ENCODE data around the gene MRPL45.
"Not testable (repeated sequence)": the region's sequence is repeated elsewhere in the genome, so short reads cannot be mapped to it uniquely, and the experiment has no call there.

Gene MRPL45

DNA sequence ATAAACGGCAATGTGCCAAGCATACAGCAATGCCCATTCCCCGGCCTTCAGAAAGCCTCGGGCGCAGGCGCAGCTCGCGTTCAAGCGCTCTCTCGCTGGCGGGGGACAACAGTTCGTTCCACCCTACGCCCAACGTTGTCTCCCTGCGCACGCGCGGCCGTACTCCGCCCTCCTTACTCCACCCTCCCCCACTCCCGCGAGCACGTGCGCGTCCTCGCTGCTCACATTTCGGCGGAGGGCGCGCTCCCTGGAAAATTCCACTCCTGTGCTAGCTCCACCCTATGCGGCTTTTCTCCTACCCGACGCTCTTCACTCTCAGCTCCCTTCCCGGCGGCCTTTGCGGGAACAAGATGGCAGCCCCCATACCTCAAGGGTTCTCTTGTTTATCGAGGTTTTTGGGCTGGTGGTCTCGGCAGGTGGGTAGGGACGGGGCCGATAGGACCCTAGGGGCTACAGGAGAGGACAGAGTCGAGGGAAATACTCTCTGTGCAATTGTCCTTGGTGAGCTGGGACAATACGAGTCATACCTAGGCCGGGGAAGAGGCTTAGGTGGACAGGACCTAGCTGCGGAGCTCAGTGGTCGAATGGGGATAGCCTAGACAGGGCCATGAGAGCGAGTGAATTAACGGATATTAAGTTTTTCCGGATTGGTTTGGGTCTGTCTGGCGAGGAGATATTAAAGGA is at the start of gene MRPL45:
Gene MRPL45, plus strand, starts transcription at position 335 of the 684 bp plus-strand sequence. Its CDS starts 16 bp downstream, at position 351.
- DNase-seq, result peak; percentile 83 to 94

- not testable (repeated sequence) for DNase-seq
These were observed 43.8 kb upstream of the MRPL45 start for GRCh38 chr17:38253191-38253590.

GRCh38 chr17:38254357-38254756 is 42.6 kb upstream of the MRPL45 start:
- DNase-seq, result not testable (repeated sequence)

GRCh38 chr17:38257013-38257621 is 39.9 kb upstream of the MRPL45 start:
- DNase-seq, result peak; percentile 41 to 81

DNA sequence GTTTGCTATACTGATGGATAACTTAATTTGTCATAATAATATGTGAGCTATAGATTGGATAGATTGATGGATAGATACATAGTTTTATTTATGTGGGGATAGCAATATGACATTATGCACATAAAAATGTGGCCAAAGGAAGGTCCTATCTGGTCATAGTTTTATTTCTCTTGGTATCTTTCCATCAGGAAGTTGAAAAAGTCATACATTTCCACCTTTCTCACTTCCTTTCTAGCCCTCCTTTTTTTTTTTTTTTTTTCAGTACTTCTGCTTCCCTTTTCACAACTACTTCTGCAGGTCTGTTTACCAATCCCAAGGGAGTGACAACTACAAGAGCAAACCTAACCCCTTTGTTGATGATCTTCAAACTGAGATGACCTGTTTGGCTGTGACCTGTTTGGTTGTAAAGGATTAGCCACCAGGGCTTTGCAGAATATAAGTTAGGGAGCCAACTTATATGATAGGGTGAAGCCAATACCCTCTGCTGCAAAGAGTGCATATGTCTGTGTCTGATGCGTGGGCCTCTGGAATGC is 30.9 kb upstream of the MRPL45 start:
- DNase-seq, result not testable (repeated sequence)

GRCh38 chr17:38266571-38266970 is 30.4 kb upstream of the MRPL45 start:
- not testable (repeated sequence) for DNase-seq

GRCh38 chr17:38268138-38268537 is 28.8 kb upstream of the MRPL45 start:
- not testable (repeated sequence) for DNase-seq

DNA sequence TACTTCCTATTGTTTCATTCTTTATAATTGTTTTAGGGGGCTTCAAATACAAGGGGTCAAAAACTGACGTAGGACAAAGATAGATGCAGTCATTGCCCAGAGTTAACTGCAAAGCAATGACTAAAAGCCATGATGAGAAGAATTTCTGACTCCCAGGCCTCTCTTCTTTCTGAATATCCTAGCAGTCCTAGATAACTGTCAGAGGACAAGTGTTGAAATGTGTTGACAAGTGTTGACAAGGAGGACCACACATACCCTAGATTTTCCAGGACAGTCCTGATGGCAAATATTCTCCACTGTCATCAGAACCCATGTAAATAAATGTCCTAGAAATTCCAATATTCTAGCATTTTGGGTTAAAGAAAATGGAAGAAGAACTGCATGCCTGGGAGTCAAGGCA is 27.9 kb upstream of the MRPL45 start:
- DNase-seq, result not testable (repeated sequence)

DNA sequence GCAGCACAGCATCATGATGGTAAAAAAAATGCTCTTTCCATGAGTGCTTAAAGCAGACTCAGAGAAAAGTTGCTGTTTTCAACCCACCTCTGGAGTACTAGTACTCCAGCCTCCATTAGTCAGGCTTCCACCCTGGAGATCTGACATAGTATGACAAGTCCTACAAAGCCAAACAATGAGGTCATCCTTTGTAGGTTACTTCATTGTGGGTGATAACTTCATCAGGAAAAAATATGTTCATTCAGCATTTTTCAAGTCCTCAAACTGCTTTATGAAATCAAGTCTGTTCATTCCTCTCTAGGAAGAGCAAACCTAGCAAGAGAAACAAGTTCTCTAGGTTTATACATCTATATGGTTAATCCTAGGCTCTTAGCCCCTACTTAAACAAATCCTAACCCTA is 27.4 kb upstream of the MRPL45 start:
- not testable (repeated sequence) for DNase-seq

GRCh38 chr17:38285994-38286393 is 11.0 kb upstream of the MRPL45 start:
- not testable (repeated sequence) for DNase-seq

DNA sequence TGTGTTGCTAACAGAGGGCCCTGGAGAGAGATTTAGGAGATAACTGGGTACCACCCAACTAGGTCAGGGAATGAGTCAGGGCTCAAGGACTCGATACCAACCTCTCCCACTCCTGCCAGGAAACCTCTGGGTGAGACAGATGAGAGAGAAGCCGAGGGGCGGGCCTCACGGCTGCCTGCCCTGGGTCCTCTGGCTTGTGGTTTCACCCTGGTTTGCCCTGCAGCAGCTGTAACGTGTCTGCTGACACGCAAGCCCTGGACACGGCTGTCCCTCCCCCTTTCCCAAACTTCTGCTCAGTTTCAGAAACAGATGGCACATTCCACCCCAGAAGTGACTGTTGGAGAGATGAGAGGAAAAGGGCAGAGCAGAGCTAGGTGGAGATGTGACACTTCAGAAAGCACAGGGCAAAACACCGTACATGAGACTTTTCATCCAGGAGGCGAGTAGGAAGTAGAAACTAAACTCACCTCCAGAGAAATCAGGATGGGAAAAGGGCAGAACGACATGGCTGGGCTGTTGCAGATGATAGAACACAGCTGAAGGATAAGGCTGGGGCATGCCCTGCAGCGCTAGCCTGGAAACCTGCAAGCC is 10.4 kb upstream of the MRPL45 start:
- DNase-seq, result peak; percentile 23 to 87

DNA sequence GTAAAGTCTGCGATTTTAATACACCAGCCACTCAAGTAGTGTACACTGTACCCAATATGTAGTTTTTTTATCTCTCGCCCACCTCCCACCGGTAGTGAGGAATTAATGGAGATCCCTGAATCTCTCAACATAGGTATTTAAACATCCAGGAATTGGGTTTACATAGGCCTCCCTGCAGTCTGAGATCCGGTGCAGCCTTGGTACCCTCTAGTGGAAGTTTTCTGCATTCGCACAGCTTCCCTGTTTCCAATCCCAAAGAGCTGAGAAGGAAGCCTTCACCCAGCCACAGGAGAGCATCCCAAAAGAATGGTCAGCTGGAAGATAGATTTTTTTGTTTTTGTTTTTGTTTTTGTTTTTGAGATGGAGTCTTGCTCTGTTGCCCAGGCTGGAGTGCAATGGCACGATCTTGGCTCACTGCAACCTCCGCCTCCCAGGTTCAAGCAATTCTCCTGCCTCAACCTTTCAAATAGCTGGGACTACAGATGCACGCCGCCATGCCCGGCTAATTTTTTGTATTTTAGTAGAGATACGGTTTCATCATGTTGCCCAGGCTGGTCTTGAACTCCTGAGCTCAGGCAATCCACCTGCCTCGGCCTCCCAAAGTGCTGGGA is 8.6 kb upstream of the MRPL45 start:
- DNase-seq, result peak in 1 of 2 experiments; percentile 47

DNA sequence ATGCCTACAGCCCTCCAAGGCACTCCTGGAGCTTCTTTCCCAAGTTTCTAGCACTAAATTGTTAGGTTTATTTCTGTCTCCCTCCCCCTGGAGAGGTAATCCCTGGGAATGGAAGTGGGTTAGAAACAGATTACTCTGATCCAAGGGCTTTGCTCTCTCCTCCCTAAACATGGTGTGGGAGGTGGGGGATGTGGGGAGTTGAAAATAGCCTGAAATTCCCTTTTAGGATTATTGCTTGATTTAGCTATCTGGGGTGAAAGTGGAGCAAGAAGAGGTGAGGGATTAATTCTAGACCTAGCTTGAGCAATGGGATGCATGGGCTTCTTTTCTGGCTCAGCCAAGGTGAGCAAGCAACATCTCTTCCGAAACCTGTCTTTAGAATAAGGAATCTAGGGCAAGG is 7.2 kb upstream of the MRPL45 start:
- DNase-seq, result not testable (repeated sequence)

DNA sequence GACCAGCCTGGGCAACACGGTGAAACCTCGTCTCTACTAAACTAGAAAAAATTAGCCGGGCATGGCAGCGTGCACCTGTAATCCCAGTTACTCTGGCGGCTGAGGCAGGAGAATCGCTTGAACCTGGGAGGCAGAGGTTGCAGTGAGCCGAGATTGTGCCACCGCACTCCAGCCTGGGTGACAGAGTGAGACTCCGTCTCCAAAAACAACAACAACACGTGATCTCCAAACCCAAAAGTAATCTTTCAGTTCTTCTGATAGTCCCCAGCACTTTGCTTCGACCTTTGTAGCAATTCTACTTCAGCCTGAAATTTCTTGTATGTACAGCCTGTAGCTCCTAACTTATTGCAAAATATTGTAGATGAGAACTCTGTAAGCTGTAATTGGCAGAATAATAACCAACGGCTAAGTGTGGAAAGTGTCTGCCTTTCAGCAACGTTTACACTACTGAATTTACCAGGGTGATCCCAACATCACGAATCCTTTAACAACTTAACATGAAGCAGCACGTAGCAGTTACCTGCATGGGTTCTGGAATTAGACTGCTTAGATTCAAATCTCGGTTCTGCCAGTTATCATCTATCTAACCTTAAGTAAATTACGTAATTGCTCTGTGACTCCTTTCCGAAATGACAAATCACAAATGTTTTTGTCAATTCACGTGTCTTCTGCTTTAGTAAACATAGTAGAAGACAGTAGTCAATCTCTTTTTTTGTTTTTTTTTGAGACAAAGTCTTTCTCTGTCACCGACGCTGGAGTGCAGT is 1.2 kb upstream of the MRPL45 start:
- DNase-seq, result not testable (repeated sequence)

DNA sequence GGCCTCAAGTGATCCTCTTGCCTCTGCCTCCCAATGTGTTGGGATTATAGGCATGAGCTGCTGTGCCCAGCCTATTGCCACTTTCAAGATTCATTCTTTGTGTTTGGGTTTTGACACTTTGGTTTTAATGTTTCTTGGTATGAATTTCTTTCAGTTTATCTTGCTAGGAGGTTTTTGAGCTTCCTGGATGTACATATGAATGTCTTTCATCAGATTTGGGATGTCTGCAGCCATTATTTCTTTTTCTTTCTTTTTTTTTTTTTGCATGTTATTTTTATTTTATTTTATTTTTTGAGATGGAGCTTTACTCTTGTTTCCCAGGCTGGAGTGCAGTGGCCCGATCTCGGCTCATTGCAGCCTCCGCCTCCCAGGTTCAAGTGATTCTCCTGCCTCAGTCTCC is 18.5 kb downstream of the MRPL45 start:
- DNase-seq, result no peak

DNA sequence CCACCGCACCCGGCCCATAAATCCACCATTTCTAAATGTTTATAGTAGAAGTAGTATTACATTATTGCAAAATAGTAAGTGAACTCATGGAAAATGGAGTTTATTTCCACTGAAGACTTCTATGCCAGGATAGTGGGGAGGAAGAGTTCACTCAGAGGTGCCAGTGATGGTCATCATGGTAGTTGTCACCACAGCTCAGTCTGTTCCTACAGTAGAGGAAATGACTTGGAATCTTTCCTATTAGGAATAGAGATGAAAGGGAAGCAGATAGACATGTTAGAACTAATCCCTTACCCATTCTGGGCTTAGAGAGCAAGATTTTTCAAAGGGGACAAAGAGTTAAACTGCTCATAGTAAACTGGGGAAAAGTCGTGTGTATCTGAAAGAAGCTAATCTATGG is 20.1 kb downstream of the MRPL45 start:
- DNase-seq, result no peak

- no peak for DNase-seq
These were observed 23.5 kb downstream of the MRPL45 start for GRCh38 chr17:38320482-38320881.

DNA sequence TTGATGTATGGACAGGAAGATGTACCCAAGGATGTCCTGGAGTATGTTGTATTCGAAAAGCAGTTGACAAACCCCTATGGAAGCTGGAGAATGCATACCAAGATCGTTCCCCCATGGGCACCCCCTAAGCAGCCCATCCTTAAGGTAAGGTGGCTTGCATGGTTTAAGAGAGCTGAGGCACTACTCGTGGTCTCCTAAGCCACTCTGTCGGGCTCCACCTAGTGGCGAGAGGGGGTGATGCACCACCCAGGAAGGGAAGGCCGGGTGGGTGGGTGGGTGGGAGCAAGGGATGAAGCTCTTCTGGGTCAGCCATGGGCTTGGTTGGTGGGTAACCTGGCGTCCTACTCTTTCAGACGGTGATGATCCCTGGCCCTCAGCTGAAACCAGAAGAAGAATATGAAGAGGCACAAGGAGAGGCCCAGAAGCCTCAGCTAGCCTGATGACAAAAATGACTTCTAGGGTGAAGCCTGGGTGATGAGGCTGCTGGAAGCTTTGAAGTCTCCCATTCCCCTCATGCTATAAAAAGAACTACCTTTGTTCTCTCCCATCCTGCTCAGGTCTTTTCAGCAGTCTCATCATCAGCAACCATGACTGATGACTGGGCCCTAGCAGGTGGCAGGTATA is 25.3 kb downstream of the MRPL45 start:
- DNase-seq, result peak in 1 of 2 experiments; percentile 30

DNA sequence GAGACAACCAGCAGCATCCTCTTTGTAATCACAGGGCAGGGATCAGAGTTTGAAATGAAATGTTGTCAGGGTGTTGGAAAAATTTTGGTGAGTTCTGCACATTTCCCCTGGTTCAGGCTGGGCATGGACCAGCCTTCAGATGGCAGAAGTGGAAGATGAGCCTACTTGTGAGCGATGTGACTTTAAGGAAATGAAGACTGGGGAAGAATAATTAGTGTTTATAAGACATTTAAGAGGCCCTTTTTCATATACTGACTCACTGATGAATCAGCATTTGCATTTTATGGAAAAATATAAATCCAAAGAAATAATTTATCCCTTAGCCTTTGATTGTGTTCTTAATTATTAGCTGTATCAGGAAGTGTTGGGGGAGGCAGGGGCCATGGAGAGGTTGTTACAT is 25.9 kb downstream of the MRPL45 start:
- DNase-seq, result no peak

GRCh38 chr17:38324141-38324697 is 27.3 kb downstream of the MRPL45 start:
- no peak for DNase-seq

DNA sequence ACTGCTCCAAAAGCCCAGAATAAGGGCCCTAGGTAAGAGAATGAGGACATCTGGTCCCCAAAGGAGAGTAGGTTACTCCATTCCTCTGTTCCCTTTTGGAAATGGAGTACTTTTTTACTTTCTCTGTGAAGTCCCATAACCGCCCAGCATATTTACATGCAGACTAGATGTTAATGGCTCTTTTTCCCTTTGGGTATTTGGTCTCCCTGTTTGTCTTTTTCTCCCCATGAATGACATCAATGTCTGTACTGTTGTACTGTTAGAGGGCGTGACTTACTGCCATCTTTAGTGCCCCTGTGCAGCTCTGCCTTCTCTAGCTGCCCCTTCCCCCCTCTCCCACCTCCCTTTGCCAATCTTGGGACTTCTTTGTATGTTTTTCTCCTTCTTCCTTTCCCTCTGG is 27.8 kb downstream of the MRPL45 start:
- no peak for DNase-seq
